Measurements from ENCODE around the gene TMEM38B. TPM values are rescaled to one million over a fixed set of nuclear protein-coding genes. Genes with fewer than 3 reads are reported as not detected.

TMEM38B gene
- polyA plus RNA-seq, 1 donor from 2014 or later = 30.9 TPM

DNA sequence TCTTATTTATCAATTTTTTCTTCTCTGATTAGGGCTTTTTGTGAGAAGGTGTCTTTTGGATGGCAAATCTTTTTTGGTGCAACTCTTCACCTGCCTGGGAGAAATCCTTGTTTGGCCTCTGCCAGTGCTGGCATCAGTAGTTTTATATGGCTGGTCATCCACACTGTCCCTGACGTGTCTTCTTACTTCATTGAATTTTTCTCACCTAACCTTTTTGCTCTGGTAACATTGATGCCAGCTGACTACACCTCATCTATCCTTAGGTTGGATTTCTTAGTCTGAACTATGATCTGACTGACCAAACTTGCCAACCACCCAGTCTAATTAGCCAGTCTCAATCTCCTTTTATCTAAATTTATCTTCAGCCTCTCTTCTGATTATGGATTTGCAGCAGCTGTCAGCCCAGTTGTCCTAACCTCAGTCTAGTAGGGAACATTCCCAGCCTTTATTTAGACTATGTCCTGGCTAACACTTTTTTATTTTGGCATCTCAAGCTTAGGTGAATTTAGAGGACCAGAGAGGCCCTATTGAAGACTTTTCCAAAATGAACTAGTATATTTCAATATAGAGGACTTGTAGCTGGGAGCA lies 10.6 kb upstream of the TMEM38B start:
- H3K9me3 ChIP-seq (ENCODE audit: low read length) = no peaks in the 10 kb centered on the region
- H3K79me2 ChIP-seq (replicated peaks; ENCODE audit: insufficient read depth, low read length) = no peaks in the 10 kb centered on the region
- H3K4me2 ChIP-seq (ENCODE audit: low read length) = no peak overlapping the region
- H3K9ac ChIP-seq (ENCODE audit: low read length) = no peak overlapping the region
- no peak overlapping the region for H3K4me3 ChIP-seq (ENCODE audit: low read length)
- H3K27ac ChIP-seq (ENCODE audit: low read length) = no peak overlapping the region
- H3K36me3 ChIP-seq (ENCODE audit: insufficient read depth, low read length) = no peaks in the 10 kb centered on the region
- no peaks in the 10 kb centered on the region for H3K9me2 ChIP-seq (ENCODE audit: insufficient read depth, low read length)
- no peaks in the 10 kb centered on the region for H3F3A ChIP-seq (ENCODE audit: insufficient read depth, low read length, poor library complexity, severe bottlenecking)
- TF ChIP-seq, protein P1, sequence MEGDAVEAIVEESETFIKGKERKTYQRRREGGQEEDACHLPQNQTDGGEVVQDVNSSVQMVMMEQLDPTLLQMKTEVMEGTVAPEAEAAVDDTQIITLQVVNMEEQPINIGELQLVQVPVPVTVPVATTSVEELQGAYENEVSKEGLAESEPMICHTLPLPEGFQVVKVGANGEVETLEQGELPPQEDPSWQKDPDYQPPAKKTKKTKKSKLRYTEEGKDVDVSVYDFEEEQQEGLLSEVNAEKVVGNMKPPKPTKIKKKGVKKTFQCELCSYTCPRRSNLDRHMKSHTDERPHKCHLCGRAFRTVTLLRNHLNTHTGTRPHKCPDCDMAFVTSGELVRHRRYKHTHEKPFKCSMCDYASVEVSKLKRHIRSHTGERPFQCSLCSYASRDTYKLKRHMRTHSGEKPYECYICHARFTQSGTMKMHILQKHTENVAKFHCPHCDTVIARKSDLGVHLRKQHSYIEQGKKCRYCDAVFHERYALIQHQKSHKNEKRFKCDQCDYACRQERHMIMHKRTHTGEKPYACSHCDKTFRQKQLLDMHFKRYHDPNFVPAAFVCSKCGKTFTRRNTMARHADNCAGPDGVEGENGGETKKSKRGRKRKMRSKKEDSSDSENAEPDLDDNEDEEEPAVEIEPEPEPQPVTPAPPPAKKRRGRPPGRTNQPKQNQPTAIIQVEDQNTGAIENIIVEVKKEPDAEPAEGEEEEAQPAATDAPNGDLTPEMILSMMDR (IDR thresholded peaks at IDR 0.05; ENCODE audit: poor library complexity, severe bottlenecking) = no peak
- TF ChIP-seq EZH2 (IDR thresholded peaks at IDR 0.05; ENCODE audit: borderline replicate concordance, insufficient read depth, low read length, poor library complexity, severe bottlenecking) = no peak
- TF ChIP-seq RAD21 (conservative IDR thresholded peaks at IDR 0.05) = no peak
- H4K20me1 ChIP-seq (ENCODE audit: insufficient read depth) = no peaks in the 10 kb centered on the region
- H3K27me3 ChIP-seq (ENCODE audit: insufficient read depth, low read depth, low read length) = peaks cover 22% of the 10 kb centered on the region
- H2AFZ ChIP-seq (ENCODE audit: low read depth, low read length) = no peak overlapping the region

DNA sequence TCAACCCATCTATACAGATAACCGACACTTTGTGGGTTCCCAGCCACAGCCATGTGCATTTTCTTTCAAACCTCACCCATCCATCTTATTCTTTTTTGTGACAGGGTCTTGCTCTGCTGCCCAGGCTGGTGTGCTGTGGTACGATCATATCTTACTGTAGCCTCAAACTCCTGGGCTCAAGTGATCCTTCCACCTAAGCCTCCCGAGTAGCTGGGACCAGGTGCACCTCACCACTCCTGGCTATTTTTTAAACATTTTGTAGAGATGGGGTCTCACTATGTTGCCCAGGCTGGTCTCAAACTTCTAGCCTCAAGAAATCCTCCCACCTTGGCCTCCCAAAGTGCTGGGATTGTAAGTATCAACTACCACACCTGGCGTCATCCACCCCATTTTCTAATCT lies 7.4 kb upstream of the TMEM38B start:
- Histone ChIP-seq H4K20me1 (ENCODE audit: insufficient read depth) (no peaks in the 10 kb centered on the region), H3K27me3 (ENCODE audit: insufficient read depth, low read depth, low read length) (peaks cover 1% of the 10 kb centered on the region), H3K9me2 (ENCODE audit: insufficient read depth, low read length) (no peaks in the 10 kb centered on the region), H3K36me3 (ENCODE audit: insufficient read depth, low read length) (no peaks in the 10 kb centered on the region), H3K9ac (ENCODE audit: low read length) (no peak overlapping the region), H3F3A (ENCODE audit: insufficient read depth, low read length, poor library complexity, severe bottlenecking) (no peaks in the 10 kb centered on the region), H3K4me3 (ENCODE audit: low read length) (no peak overlapping the region), H3K27ac (ENCODE audit: low read length) (no peak overlapping the region), H3K79me2 (replicated peaks; ENCODE audit: insufficient read depth, low read length) (no peaks in the 10 kb centered on the region), H2AFZ (ENCODE audit: low read depth, low read length) (no peak overlapping the region), H3K4me2 (ENCODE audit: low read length) (no peak overlapping the region), H3K9me3 (ENCODE audit: low read length) (no peaks in the 10 kb centered on the region)
- no peak for TF ChIP-seq TAF1 (IDR thresholded peaks at IDR 0.05; ENCODE audit: low read depth)
- TF ChIP-seq, protein P1 (IDR thresholded peaks at IDR 0.05; ENCODE audit: poor library complexity, severe bottlenecking) = no peak
- TF ChIP-seq MXI1 (conservative IDR thresholded peaks at IDR 0.05; ENCODE audit: poor library complexity, severe bottlenecking) = no peak
- no peak for TF ChIP-seq EP300 (conservative IDR thresholded peaks at IDR 0.05; ENCODE audit: poor library complexity, severe bottlenecking)

DNA sequence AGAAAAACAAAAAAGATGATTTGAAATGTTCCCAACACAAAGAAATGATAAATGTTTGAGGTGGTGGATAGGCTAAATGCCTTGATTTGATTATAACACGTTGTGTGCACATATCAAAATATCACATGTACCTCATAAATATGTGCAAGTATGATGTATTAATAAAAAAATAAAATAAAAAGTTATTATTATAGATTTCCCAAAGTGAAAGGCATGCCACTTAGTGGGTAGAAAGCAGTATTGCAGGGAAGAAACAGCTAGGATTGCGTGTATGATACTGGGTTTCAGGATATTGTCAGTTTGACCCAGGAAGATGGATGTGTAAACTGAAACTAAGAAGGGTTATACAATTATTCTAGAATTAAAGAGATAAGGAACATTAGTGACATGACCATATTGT lies 3.6 kb upstream of the TMEM38B start:
- Histone ChIP-seq H3K79me2 (replicated peaks; ENCODE audit: insufficient read depth, low read length) (peaks cover 2% of the 10 kb centered on the region), H3K27me3 (ENCODE audit: insufficient read depth, low read depth, low read length) (peaks cover 20% of the 10 kb centered on the region), H3K9me2 (ENCODE audit: insufficient read depth, low read length) (no peaks in the 10 kb centered on the region), H3K36me3 (ENCODE audit: insufficient read depth, low read length) (no peaks in the 10 kb centered on the region), H4K20me1 (ENCODE audit: insufficient read depth) (no peaks in the 10 kb centered on the region), H3K9me3 (ENCODE audit: low read length) (no peaks in the 10 kb centered on the region), H3K4me2 (ENCODE audit: low read length) (no peak overlapping the region), H3F3A (ENCODE audit: insufficient read depth, low read length, poor library complexity, severe bottlenecking) (peaks cover 8% of the 10 kb centered on the region), H3K27ac (ENCODE audit: low read length) (no peak overlapping the region), H3K9ac (ENCODE audit: low read length) (no peak overlapping the region), H3K4me3 (ENCODE audit: low read length) (no peak overlapping the region), H2AFZ (ENCODE audit: low read depth, low read length) (no peak overlapping the region)
- TF ChIP-seq MXI1 (conservative IDR thresholded peaks at IDR 0.05; ENCODE audit: poor library complexity, severe bottlenecking) (no peak), RAD21 (conservative IDR thresholded peaks at IDR 0.05) (no peak), TAF1 (IDR thresholded peaks at IDR 0.05; ENCODE audit: low read depth) (no peak)
- TF ChIP-seq, protein P1 (IDR thresholded peaks at IDR 0.05; ENCODE audit: poor library complexity, severe bottlenecking) = peak; percentile 14
- TF ChIP-seq, protein P2, sequence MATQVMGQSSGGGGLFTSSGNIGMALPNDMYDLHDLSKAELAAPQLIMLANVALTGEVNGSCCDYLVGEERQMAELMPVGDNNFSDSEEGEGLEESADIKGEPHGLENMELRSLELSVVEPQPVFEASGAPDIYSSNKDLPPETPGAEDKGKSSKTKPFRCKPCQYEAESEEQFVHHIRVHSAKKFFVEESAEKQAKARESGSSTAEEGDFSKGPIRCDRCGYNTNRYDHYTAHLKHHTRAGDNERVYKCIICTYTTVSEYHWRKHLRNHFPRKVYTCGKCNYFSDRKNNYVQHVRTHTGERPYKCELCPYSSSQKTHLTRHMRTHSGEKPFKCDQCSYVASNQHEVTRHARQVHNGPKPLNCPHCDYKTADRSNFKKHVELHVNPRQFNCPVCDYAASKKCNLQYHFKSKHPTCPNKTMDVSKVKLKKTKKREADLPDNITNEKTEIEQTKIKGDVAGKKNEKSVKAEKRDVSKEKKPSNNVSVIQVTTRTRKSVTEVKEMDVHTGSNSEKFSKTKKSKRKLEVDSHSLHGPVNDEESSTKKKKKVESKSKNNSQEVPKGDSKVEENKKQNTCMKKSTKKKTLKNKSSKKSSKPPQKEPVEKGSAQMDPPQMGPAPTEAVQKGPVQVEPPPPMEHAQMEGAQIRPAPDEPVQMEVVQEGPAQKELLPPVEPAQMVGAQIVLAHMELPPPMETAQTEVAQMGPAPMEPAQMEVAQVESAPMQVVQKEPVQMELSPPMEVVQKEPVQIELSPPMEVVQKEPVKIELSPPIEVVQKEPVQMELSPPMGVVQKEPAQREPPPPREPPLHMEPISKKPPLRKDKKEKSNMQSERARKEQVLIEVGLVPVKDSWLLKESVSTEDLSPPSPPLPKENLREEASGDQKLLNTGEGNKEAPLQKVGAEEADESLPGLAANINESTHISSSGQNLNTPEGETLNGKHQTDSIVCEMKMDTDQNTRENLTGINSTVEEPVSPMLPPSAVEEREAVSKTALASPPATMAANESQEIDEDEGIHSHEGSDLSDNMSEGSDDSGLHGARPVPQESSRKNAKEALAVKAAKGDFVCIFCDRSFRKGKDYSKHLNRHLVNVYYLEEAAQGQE (IDR thresholded peaks at IDR 0.05; ENCODE audit: borderline replicate concordance) = no peak

Measured in neural cell (in vitro differentiated cells).